Calu3 (cell line): ENCODE measurements around the gene AGAP3. TPM values are rescaled to one million over a fixed set of nuclear protein-coding genes. Genes with fewer than 3 reads are reported as not detected.

Experiments
- BruUV-seq: library from RNA; stranded (reverse); fragments of 400-500 nt; replicated peaks from 2 replicates; lab custom pipeline; 2021; lab: Mats Ljungman, UMichigan
- CTCF ChIA-PET: fragments of 300-600 bp; sonication (Branson Sonifier 250); formaldehyde crosslinking; loops from one replicate; lab custom pipeline; 2022; ENCODE audit warnings: antibody characterized with exemption; lab: Charles Lee
- DNase-seq: peaks from one replicate; pipeline ENCODE4 v3.0.0; 2022
- H3K27ac Mint-ChIP-seq: one replicate; pipeline ENCODE4 v1.8.0; 2022; ENCODE audit warnings: mixed read lengths; ENCODE audit not compliant: unreplicated experiment
- H3K27me3 Mint-ChIP-seq: one replicate; pipeline ENCODE4 v1.8.0; 2022; ENCODE audit warnings: mixed read lengths; ENCODE audit not compliant: unreplicated experiment
- H3K36me3 Mint-ChIP-seq: one replicate; pipeline ENCODE4 v1.8.0; 2022; ENCODE audit warnings: mild to moderate bottlenecking, moderate library complexity, mixed read lengths; ENCODE audit not compliant: insufficient read depth, unreplicated experiment
- H3K4me1 Mint-ChIP-seq: one replicate; pipeline ENCODE4 v1.8.0; 2022; ENCODE audit warnings: mild to moderate bottlenecking, low read depth, mixed read lengths; ENCODE audit not compliant: unreplicated experiment
- H3K4me3 Mint-ChIP-seq: one replicate; pipeline ENCODE4 v1.8.0; 2022; ENCODE audit warnings: mild to moderate bottlenecking, low read depth, moderate library complexity, mixed read lengths; ENCODE audit not compliant: unreplicated experiment
- H3K9me3 Mint-ChIP-seq: one replicate; pipeline ENCODE4 v1.8.0; 2022; ENCODE audit warnings: low read depth, mixed read lengths; ENCODE audit not compliant: unreplicated experiment
- CTCF ChIP-seq: fragments of 200-600 bp; IDR thresholded peaks from one replicate; pipeline ENCODE4 v1.8.0; 2022; ENCODE audit warnings: antibody characterized with exemption; ENCODE audit not compliant: unreplicated experiment
- intact Hi-C: fragments of 100-400 bp; cut with micrococcal nuclease; formaldehyde crosslinking; loops from one replicate; pipeline ENCODE4 v1.10.0; 2022; ENCODE audit not compliant: unreplicated experiment
- total RNA-seq: library from RNA; stranded (reverse); gene quantifications from 2 replicates; pipeline ENCODE4 v1.2.3, GENCODE V29; 2022

AGAP3 gene
- total RNA-seq, 1 experiment from 2014 or later: 73.4 TPM

DNA sequence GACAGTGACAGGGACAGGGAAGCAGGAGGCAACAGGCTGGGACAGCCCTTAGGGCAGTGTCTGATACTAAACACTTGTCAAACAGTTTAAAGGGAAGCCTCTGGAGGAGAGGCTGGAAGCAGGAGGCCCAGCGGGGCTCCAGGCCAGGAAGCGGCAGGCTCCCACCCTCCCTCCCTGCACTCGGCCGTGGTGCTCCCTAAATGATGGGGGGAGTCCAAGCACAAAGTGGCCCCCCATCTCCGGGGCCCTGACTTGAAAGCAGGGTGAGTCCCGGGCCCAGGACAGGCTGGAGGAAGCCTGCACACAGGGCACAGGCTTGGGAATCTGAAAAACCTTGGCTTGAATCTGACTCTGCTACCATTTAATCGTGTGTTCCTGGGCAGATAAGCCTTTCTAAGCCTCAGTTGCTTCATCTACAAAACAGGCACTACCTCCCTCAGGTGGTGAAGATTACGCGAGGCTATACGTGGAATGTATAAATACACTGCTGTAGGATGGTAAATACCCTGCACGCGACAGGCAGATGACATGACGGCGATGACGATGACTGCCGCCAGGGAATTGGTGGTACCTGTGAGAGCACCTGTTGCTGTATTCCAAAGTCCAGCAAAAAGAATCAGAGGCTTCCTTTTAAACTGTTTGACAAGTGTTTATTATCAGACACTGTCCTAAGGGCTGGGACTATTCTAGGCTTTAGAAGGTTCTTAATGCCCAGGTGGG lies 47.2 kb downstream of the AGAP3 start:
- peaks cover 15% of the 10 kb centered on the region for H3K36me3 Mint-ChIP-seq
- CTCF ChIA-PET: no interaction called here
- BruUV-seq: no TSS peak

DNA sequence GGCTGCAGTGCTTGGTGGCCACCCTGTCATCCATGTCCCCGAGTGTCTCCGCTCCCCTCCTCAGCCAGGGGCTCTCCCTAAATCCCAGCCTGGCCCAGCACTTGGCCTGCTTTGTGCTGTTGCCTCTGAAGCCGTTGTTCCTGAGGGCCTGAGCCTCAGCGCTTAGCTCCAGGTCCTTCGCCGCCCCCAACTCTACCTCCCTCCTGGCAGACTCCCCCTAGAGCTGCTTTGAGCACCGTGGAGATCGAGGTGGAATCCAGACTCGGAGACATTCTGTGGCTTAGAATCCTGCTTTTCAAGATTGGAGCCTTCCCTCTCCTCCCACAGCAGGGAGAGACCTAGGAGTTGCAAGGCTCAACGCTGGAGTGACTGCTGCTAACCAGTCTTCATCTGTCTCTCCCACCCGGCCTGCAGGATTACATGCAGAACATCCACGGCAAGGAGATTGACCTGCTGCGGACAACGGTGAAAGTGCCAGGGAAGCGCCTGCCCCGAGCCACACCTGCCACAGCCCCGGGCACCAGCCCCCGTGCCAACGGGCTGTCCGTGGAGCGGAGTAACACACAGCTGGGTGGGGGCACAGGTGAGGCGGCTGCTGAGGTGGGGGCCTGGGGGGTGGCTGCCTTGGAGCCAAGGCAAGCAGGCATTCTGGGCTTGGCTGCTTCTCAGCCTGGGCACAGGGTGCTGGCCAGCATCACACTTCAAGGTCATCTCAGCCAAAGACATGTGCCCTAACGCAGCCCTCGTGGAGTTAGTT lies 47.9 kb downstream of the AGAP3 start:
- peaks cover 15% of the 10 kb centered on the region for H3K36me3 Mint-ChIP-seq
- H3K4me3 Mint-ChIP-seq: no peak overlapping the region
- CTCF ChIA-PET: no interaction called here
- H3K9me3 Mint-ChIP-seq: no peaks in the 10 kb centered on the region
- no peak for TF ChIP-seq CTCF
- H3K27me3 Mint-ChIP-seq: no peaks in the 10 kb centered on the region
- DNase-seq: no peak
- H3K4me1 Mint-ChIP-seq: no peaks in the 10 kb centered on the region
- no TSS peak for BruUV-seq
- no peak overlapping the region for H3K27ac Mint-ChIP-seq
- intact Hi-C loops: no loop called here

More for the DNA sequence above, 47.2 kb downstream of the AGAP3 start:
- Mint-ChIP-seq H3K9me3 (no peaks in the 10 kb centered on the region), H3K4me1 (no peaks in the 10 kb centered on the region), H3K27me3 (no peaks in the 10 kb centered on the region), H3K4me3 (no peak overlapping the region), H3K27ac (no peak overlapping the region)
- TF ChIP-seq CTCF: no peak
- intact Hi-C loops: no loop called here
- no peak for DNase-seq

GRCh38 chr7:151134743-151135524 lies 48.7 kb downstream of the AGAP3 start:
- Mint-ChIP-seq H3K27me3 (no peaks in the 10 kb centered on the region), H3K36me3 (peaks cover 13% of the 10 kb centered on the region), H3K9me3 (no peaks in the 10 kb centered on the region), H3K4me3 (no peak overlapping the region), H3K27ac (no peak overlapping the region), H3K4me1 (no peaks in the 10 kb centered on the region)
- CTCF ChIA-PET: no interaction called here
- intact Hi-C loops: no loop called here
- no peak for TF ChIP-seq CTCF
- BruUV-seq: no TSS peak
- no peak for DNase-seq

- intact Hi-C loops: no loop called here
- H3K4me1 Mint-ChIP-seq: no peaks in the 10 kb centered on the region
- no peak overlapping the region for H3K4me3 Mint-ChIP-seq
- DNase-seq: no peak
- CTCF ChIA-PET: no interaction called here
- no peaks in the 10 kb centered on the region for H3K9me3 Mint-ChIP-seq
- TF ChIP-seq CTCF: no peak
- H3K36me3 Mint-ChIP-seq: peaks cover 8% of the 10 kb centered on the region
- no TSS peak for BruUV-seq
- no peaks in the 10 kb centered on the region for H3K27me3 Mint-ChIP-seq
- no peak overlapping the region for H3K27ac Mint-ChIP-seq
Measured at GRCh38 chr7:151135525-151135845, 49.2 kb downstream of the AGAP3 start.
